Thyroid gland (tissue), 4 donors: ENCODE measurements around the gene WDR27. TPM values are rescaled to one million over a fixed set of nuclear protein-coding genes. Genes with fewer than 3 reads are reported as not detected.

Experiments used
- DNase-seq, 2 donors: peaks; one replicate each; pipeline ENCODE4 v3.0.0-alpha.2; 2019
- H3K27ac ChIP-seq, 3 donors: fragments of 200-600 bp; sonication (generic); 1 replicate in 2 of 3; 2 replicates in 1 of 3; pipeline ENCODE4 v1.5.1; 2016 to 2019; ENCODE audit warnings: mild to moderate bottlenecking in 1 of 3, moderate library complexity in 1 of 3
- H3K27me3 ChIP-seq: fragments of 200-600 bp; sonication (generic); one replicate; pipeline ENCODE4 v1.5.1; 2019
- H3K36me3 ChIP-seq, 2 donors: fragments of 200-600 bp; sonication (generic); one replicate each; pipeline ENCODE4 v1.5.1; 2016 to 2019
- H3K4me1 ChIP-seq, 2 donors: fragments of 200-600 bp; sonication (generic); one replicate each; pipeline ENCODE4 v1.5.1; 2017 to 2019
- H3K4me3 ChIP-seq, 3 donors: fragments of 200-600 bp; sonication (generic); replicated peaks in 1 of 3; 1 replicate in 2 of 3; 2 replicates in 1 of 3; pipeline ENCODE4 v1.5.1; 2016; ENCODE audit warnings: mild to moderate bottlenecking in 1 of 3
- H3K9me3 ChIP-seq: fragments of 200-600 bp; sonication (generic); one replicate; pipeline ENCODE4 v1.5.1; 2017
- POLR2A ChIP-seq, 2 donors: fragments of 450-650 bp; IDR thresholded peaks; one replicate each; pipeline ENCODE4 v1.6.1; 2017; ENCODE audit warnings: antibody characterized with exemption in 2 of 2, mild to moderate bottlenecking in 2 of 2, moderate library complexity in 1 of 2
- WGBS, 2 donors: methylation state at CpG; one replicate each; pipeline ENCODE4 v1.1.5; 2017; 5-methylcytosine and 5-hydroxymethylcytosine counted together
- intact Hi-C: fragments of 100-400 bp; cut with DNase I; formaldehyde crosslinking; loops from one replicate; pipeline ENCODE4 v1.15.1; 2023
- total RNA-seq, 4 donors: library from RNA; depleted of rRNA; stranded (reverse); fragments of >200 nt; gene quantifications; one replicate each; pipeline ENCODE4 v1.2.3, GENCODE V29; 2016
- TF ChIP-seq, protein P1 (sequence below), 6 experiments: fragments of 200-600 bp in 3 of 6; fragments of 450-650 bp in 3 of 6; sonication (generic) in 3 of 6; IDR thresholded peaks; one replicate each; pipeline ENCODE4 v1.5.1; 2016 to 2019; ENCODE audit warnings: antibody characterized with exemption in 6 of 6, mild to moderate bottlenecking in 2 of 6, inconsistent platforms in 1 of 6, moderate library complexity in 1 of 6

The WDR27 gene
- total RNA-seq, 4 donors from 2014 or later: 48.9 to 74.6 (median 51.8) TPM

DNA sequence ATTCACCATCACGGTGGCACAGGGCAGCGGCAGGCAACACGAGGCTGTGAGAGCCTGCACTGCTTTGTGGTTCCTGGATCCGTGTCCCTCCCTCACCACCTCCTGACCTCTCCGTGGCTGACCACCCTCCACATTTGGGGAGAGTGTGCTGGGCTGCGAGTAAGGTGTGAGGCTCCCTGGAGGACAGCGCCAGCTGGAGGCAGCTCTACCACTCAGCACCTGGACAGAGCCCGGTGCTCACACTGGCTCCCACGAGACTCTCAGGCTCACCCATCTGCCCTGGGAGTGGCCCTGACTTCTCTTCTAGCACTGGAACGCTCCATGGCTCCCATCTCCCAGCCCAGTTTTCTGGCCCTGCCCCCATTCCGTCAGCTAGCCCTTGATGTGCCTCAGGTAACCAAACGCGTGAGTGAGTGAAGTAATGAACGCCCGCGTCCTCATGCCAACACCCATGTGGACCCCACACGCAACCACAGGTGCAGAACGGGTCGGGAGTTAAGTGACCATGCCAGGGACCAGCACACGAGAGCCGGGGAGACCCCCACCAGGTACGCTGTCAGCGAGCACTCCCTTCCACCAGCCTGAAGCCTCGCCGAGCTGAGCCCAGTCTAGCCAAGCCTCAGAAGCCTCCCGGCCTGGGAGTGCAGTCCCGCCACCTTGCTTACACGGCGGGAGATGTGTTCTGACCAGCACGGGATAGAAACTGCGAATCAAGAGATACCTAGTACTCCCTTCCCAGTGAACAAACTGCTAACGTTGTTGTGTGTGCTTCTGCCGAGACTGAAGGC, 137.2 kb downstream of the WDR27 start:
- 90 to 92% methylated on average over 32 to 33 of the region's 33 CpGs for WGBS, 2 donors
- H3K4me3 ChIP-seq: no peak overlapping the region
- no peaks in the 10 kb centered on the region for H3K27me3 ChIP-seq
- H3K4me1 ChIP-seq: no peaks in the 10 kb centered on the region
- intact Hi-C loops: no loop called here
- H3K27ac ChIP-seq: no peak overlapping the region
- TF ChIP-seq, protein P1, sequence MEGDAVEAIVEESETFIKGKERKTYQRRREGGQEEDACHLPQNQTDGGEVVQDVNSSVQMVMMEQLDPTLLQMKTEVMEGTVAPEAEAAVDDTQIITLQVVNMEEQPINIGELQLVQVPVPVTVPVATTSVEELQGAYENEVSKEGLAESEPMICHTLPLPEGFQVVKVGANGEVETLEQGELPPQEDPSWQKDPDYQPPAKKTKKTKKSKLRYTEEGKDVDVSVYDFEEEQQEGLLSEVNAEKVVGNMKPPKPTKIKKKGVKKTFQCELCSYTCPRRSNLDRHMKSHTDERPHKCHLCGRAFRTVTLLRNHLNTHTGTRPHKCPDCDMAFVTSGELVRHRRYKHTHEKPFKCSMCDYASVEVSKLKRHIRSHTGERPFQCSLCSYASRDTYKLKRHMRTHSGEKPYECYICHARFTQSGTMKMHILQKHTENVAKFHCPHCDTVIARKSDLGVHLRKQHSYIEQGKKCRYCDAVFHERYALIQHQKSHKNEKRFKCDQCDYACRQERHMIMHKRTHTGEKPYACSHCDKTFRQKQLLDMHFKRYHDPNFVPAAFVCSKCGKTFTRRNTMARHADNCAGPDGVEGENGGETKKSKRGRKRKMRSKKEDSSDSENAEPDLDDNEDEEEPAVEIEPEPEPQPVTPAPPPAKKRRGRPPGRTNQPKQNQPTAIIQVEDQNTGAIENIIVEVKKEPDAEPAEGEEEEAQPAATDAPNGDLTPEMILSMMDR (IDR thresholded peaks at IDR 0.05): no peak
- TF ChIP-seq POLR2A (IDR thresholded peaks at IDR 0.05): no peak
- no peaks in the 10 kb centered on the region for H3K9me3 ChIP-seq
- DNase-seq: no peak
- no peaks in the 10 kb centered on the region for H3K36me3 ChIP-seq

DNA sequence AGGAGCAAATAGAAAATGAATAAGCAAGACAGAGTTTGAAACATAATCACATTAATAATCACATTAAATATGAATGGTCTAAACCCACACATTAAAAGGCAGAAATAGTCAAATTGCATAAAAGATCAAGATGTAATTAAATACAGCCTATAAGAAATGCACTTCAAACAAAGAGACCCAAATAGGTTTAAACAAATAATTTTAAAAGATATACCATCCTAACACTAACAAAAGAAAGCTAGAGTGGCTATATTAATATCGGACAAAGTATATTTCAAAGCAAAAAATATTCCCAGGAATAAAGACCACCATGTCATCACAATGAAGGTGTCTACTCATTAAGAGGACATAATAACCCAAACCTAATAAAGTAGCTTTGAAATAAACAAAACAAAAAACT, 140.2 kb downstream of the WDR27 start:
- Histone ChIP-seq H3K4me1 (no peaks in the 10 kb centered on the region), H3K4me3 (no peak overlapping the region), H3K27ac (no peak overlapping the region), H3K27me3 (no peaks in the 10 kb centered on the region), H3K36me3 (no peaks in the 10 kb centered on the region), H3K9me3 (no peaks in the 10 kb centered on the region)
- 90 to 96% methylated on average over 1 of the region's 1 CpG for WGBS, 2 donors
- DNase-seq: no peak
- TF ChIP-seq, protein P1 (IDR thresholded peaks at IDR 0.05): no peak
- no peak for TF ChIP-seq POLR2A (IDR thresholded peaks at IDR 0.05)
- intact Hi-C loops: no loop called here

DNA sequence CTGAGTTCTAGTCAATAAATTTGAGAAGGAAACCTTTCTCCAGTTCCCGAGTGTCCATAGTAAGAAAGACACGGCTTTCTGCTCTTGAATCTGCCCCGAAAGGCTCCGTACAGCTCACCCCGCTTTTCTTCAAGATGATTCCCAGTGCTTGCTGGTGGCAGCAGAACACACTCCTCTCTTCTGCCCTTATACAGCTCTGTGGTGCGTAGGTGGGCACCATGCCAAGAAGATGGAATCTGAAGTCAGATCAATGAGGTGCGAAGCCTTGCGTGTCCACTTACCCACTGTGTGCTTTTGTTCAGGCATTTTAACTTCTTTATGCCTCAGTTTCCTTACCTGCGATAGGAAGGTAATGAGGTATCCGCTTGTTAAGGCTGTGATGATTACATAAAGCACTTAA, 142.2 kb downstream of the WDR27 start:
- H3K27ac ChIP-seq: no peak overlapping the region
- TF ChIP-seq, protein P1 (IDR thresholded peaks at IDR 0.05): no peak
- TF ChIP-seq POLR2A (IDR thresholded peaks at IDR 0.05): no peak
- 90 to 97% methylated on average over 10 of the region's 10 CpGs for WGBS, 2 donors
- H3K9me3 ChIP-seq: no peaks in the 10 kb centered on the region
- DNase-seq: no peak
- no peaks in the 10 kb centered on the region for H3K4me1 ChIP-seq
- H3K4me3 ChIP-seq: no peak overlapping the region
- no peaks in the 10 kb centered on the region for H3K36me3 ChIP-seq
- no peaks in the 10 kb centered on the region for H3K27me3 ChIP-seq
- intact Hi-C loops: no loop called here

DNA sequence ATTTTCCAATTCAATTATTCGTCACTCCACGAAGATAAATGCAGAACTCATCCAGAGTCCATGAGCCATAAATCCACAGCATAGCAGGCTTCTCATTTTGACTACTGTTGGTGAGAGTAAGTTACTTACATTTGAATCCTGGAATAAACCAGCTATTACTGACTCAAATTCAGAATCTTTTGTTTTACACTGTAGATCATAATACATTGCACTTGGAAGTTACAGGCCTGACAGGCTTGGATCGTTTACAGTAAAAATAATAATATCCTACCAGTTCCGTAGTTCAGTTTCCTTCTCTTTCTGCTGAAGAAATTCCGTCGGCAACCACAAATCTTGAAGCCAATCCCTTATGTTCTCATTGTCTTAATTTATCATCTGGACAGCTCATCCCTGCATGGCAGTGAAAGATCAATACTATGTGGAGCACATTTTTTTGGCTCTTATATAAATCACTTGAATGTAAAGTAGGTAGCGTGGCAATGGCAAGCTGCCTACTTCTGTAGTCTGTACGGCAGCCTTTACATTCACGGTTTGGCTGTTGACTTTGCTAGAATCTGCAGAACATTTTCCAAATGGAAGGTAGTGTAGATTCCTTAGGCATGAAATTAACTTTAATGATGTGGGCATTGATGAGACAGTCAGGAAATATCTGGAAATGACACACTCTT, 142.9 kb downstream of the WDR27 start:
- intact Hi-C loops: no loop called here
- WGBS, 2 donors: 85 to 88% methylated on average over 9 of the region's 9 CpGs
- Histone ChIP-seq H3K27me3 (no peaks in the 10 kb centered on the region), H3K27ac (no peak overlapping the region), H3K9me3 (no peaks in the 10 kb centered on the region), H3K36me3 (no peaks in the 10 kb centered on the region), H3K4me1 (no peaks in the 10 kb centered on the region), H3K4me3 (no peak overlapping the region)
- TF ChIP-seq POLR2A (IDR thresholded peaks at IDR 0.05): no peak
- TF ChIP-seq, protein P1 (IDR thresholded peaks at IDR 0.05): no peak
- no peak for DNase-seq

DNA sequence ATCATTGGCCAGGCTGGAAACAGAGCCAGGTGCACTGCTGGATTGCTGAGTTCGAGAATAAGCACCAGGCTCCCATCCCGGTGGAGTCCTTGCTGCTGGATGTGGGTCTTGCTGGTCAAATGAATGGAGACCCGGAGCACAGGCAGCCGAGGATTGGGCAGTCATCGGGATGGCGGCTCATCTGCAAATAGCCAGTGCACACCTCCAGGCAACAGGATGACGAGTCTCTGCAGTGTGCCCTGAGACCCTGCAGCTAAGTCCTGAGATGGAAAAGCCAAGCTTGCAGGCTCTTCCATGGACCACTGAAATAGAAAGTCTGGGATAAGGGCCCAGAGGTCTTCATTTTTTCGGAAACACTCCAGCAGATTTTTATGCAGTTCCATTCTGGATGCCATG, 143.5 kb downstream of the WDR27 start:
- H3K4me3 ChIP-seq: no peak overlapping the region
- H3K27ac ChIP-seq: no peak overlapping the region
- WGBS, 2 donors: 91 to 97% methylated on average over 8 of the region's 8 CpGs
- no peaks in the 10 kb centered on the region for H3K27me3 ChIP-seq
- no peak for DNase-seq
- intact Hi-C loops: no loop called here
- no peaks in the 10 kb centered on the region for H3K9me3 ChIP-seq
- H3K36me3 ChIP-seq: no peaks in the 10 kb centered on the region
- TF ChIP-seq, protein P1 (IDR thresholded peaks at IDR 0.05): no peak
- TF ChIP-seq POLR2A (IDR thresholded peaks at IDR 0.05): no peak
- H3K4me1 ChIP-seq: no peaks in the 10 kb centered on the region
